Measurements from ENCODE around the gene APIP. TPM values are rescaled to one million over a fixed set of nuclear protein-coding genes. Genes with fewer than 3 reads are reported as not detected.

APIP gene
- total RNA-seq, 4 donors from 2014 or later = 11.7 to 25.6 (median 13.8) TPM

GRCh38 chr11:34941688-34942087 is 25.5 kb upstream of the APIP start:
- H3K36me3 ChIP-seq = no peaks in the 10 kb centered on the region
- TF ChIP-seq CTCF (IDR thresholded peaks at IDR 0.05) = no peak
- TF ChIP-seq POLR2A (IDR thresholded peaks at IDR 0.05) = no peak
- no peak for DNase-seq
- no peaks in the 10 kb centered on the region for H3K27me3 ChIP-seq
- no peak overlapping the region for H3K4me3 ChIP-seq
- H3K9me3 ChIP-seq = peaks cover 0 to 4% (median 0%) of the 10 kb centered on the region in 4 donors
- no peak overlapping the region for H3K27ac ChIP-seq
- no peaks in the 10 kb centered on the region for H3K4me1 ChIP-seq

GRCh38 chr11:34940026-34940677 is 24.0 kb upstream of the APIP start:
- no peak overlapping the region for H3K27ac ChIP-seq
- TF ChIP-seq CTCF (IDR thresholded peaks at IDR 0.05) (no peak), POLR2A (IDR thresholded peaks at IDR 0.05) (no peak)

GRCh38 chr11:34938611-34939010 is 22.4 kb upstream of the APIP start:
- H3K36me3 ChIP-seq = no peaks in the 10 kb centered on the region
- H3K27me3 ChIP-seq = no peaks in the 10 kb centered on the region
- H3K9me3 ChIP-seq = no peaks in the 10 kb centered on the region
- no peak overlapping the region for H3K27ac ChIP-seq
- TF ChIP-seq CTCF (IDR thresholded peaks at IDR 0.05) (no peak), POLR2A (IDR thresholded peaks at IDR 0.05) (no peak)
- no peaks in the 10 kb centered on the region for H3K4me1 ChIP-seq
- no peak for DNase-seq
- H3K4me3 ChIP-seq = no peak overlapping the region

More at GRCh38 chr11:34940026-34940677, 24.0 kb upstream of the APIP start:
- Histone ChIP-seq H3K9me3 (peaks cover 0 to 4% (median 0%) of the 10 kb centered on the region in 4 donors), H3K36me3 (no peaks in the 10 kb centered on the region), H3K27me3 (no peaks in the 10 kb centered on the region), H3K4me1 (no peaks in the 10 kb centered on the region), H3K4me3 (no peak overlapping the region)
- DNase-seq = no peak

- TF ChIP-seq CTCF (IDR thresholded peaks at IDR 0.05) = no peak
- no peak for TF ChIP-seq POLR2A (IDR thresholded peaks at IDR 0.05)
- Histone ChIP-seq H3K4me1 (no peaks in the 10 kb centered on the region), H3K27ac (no peak overlapping the region), H3K9me3 (no peaks in the 10 kb centered on the region), H3K4me3 (no peak overlapping the region), H3K27me3 (no peaks in the 10 kb centered on the region), H3K36me3 (peaks cover 0 to 10% (median 0%) of the 10 kb centered on the region in 3 donors)
- no peak for DNase-seq
Measured at GRCh38 chr11:34936945-34937629, 20.9 kb upstream of the APIP start.

- Histone ChIP-seq H3K27ac (no peak overlapping the region), H3K4me1 (peaks cover 0 to 5% (median 0%) of the 10 kb centered on the region in 4 donors)
Measured at GRCh38 chr11:34929794-34930763, 13.9 kb upstream of the APIP start.

More at GRCh38 chr11:34929794-34930763, 13.9 kb upstream of the APIP start:
- TF ChIP-seq POLR2A (IDR thresholded peaks at IDR 0.05) (no peak), CTCF (IDR thresholded peaks at IDR 0.05) (no peak)
- DNase-seq = peak in 2 of 3 donors; percentile 56 to 57
- Histone ChIP-seq H3K9me3 (no peaks in the 10 kb centered on the region), H3K36me3 (peaks cover 0 to 10% (median 0%) of the 10 kb centered on the region in 3 donors), H3K4me3 (no peak overlapping the region), H3K27me3 (no peaks in the 10 kb centered on the region)

Data from Peyer's patch (tissue), 4 donors.